Spleen (tissue), 11 donors: ENCODE data around the gene MBL2. TPM values are rescaled to one million over a fixed set of nuclear protein-coding genes. Genes with fewer than 3 reads are reported as not detected.

Source experiments
- DNase-seq: peaks from one replicate; pipeline ENCODE4 v3.0.0-alpha.2; 2020
- H3K27ac ChIP-seq, 8 donors: fragments of 200-600 bp; sonication (generic) in 7 of 8; 1 replicate in 4 of 8; 2 replicates in 4 of 8; pipeline versions ENCODE4 v1.5.0 to v1.8.0; 2016 to 2021; ENCODE audit warnings: inconsistent platforms in 4 of 8, mild to moderate bottlenecking in 4 of 8, moderate library complexity in 1 of 8
- H3K27me3 ChIP-seq, 7 donors: fragments of 200-600 bp; sonication (generic) in 6 of 7; replicated peaks in 1 of 7; 1 replicate in 4 of 7; 2 replicates in 3 of 7; pipeline versions ENCODE4 v1.5.0 to v1.8.0; 2016 to 2021; ENCODE audit warnings: inconsistent platforms in 3 of 7, mild to moderate bottlenecking in 1 of 7
- H3K36me3 ChIP-seq, 6 donors: fragments of 200-600 bp; sonication (generic) in 5 of 6; 1 replicate in 4 of 6; 2 replicates in 2 of 6; pipeline versions ENCODE4 v1.5.0 to v1.8.0; 2016 to 2021; ENCODE audit warnings: inconsistent platforms in 2 of 6
- H3K4me1 ChIP-seq, 6 donors: fragments of 200-600 bp; sonication (generic) in 5 of 6; 1 replicate in 3 of 6; 2 replicates in 3 of 6; pipeline versions ENCODE4 v1.5.0 to v1.8.0; 2016 to 2021; ENCODE audit warnings: inconsistent platforms in 3 of 6
- H3K4me3 ChIP-seq, 8 donors: fragments of 200-600 bp; sonication (generic) in 7 of 8; 1 replicate in 4 of 8; 2 replicates in 4 of 8; pipeline versions ENCODE4 v1.5.0 to v1.8.0; 2016 to 2021; ENCODE audit warnings: inconsistent platforms in 4 of 8, mild to moderate bottlenecking in 4 of 8, moderate library complexity in 2 of 8
- H3K9me3 ChIP-seq, 8 donors: fragments of 200-600 bp; sonication (generic) in 7 of 8; 1 replicate in 4 of 8; 2 replicates in 4 of 8; pipeline versions ENCODE4 v1.5.0 to v1.8.0; 2016 to 2021; ENCODE audit warnings: inconsistent platforms in 4 of 8
- CTCF ChIP-seq, 11 experiments: fragments of 200-600 bp in 7 of 11; fragments of 450-650 bp in 4 of 11; sonication (generic) in 4 of 11; IDR thresholded peaks in 8 of 11; conservative IDR thresholded peaks in 3 of 11; 1 replicate in 7 of 11; 2 replicates in 4 of 11; pipeline versions ENCODE4 v1.4.0 to v1.8.0; 2016 to 2021; ENCODE audit warnings: antibody characterized with exemption in 11 of 11, inconsistent platforms in 4 of 11, mild to moderate bottlenecking in 1 of 11
- POLR2A ChIP-seq, 3 donors: fragments of 450-650 bp; IDR thresholded peaks; one replicate each; pipeline ENCODE4 v1.5.1; 2017; ENCODE audit warnings: antibody characterized with exemption in 3 of 3, mild to moderate bottlenecking in 1 of 3
- POLR2AphosphoS5 ChIP-seq, 3 donors: sonication (generic); formaldehyde crosslinking; IDR thresholded peaks; one replicate each; pipeline ENCODE4 v1.5.1; 2017; ENCODE audit warnings: antibody characterized with exemption in 3 of 3
- WGBS, 5 donors: extraction: QIAGEN DNeasy Blood & Tissue Kit in 3 of 5; methylation state at CpG; one replicate each; pipeline versions ENCODE4 v1.1.5 to v1.1.7; 2013 to 2018; 5-methylcytosine and 5-hydroxymethylcytosine counted together
- intact Hi-C: fragments of 100-400 bp; cut with DNase I; formaldehyde crosslinking; loops from one replicate; pipeline ENCODE4 v1.15.0; 2023; ENCODE audit warnings: low total_unique reads
- polyA plus RNA-seq, 3 donors: library from polyadenylated mRNA; stranded (reverse); fragments of 200-250 nt; gene quantifications; one replicate each; pipeline ENCODE4 v1.2.1, GENCODE V29; 2013
- total RNA-seq, 7 donors: library from RNA; depleted of rRNA in 3 of 7; stranded (reverse); fragments of >200 nt in 3 of 7; fragmentation: NEBNext Ultra II Directional in 4 of 7; extraction: Animal tissue kit (Norgen Biotek cat#: 25700) in 4 of 7; gene quantifications; one replicate each; pipeline versions ENCODE4 v1.1.0 to v1.2.1, GENCODE V29; 2016 to 2021
- donor health status: healthy with polysubstance abuse.
- donor health status: DM: no; HTN: no; CAD: no; lungs with moderate emphysema.
- donor health status: DM: no; HTN: no; CAD: no.
- donor health status: Bipolar disorder and iron deficiency.
- donor health status: healthy.
- donor health status: DM: no; HTN: no; CAD: no.
- donor health status: DM: yes; HTN: yes; CAD: no.

MBL2 gene
- total and polyA plus RNA-seq, 10 donors: 0.02 to 0.18 (median 0.11) TPM; not detected in 6

DNA sequence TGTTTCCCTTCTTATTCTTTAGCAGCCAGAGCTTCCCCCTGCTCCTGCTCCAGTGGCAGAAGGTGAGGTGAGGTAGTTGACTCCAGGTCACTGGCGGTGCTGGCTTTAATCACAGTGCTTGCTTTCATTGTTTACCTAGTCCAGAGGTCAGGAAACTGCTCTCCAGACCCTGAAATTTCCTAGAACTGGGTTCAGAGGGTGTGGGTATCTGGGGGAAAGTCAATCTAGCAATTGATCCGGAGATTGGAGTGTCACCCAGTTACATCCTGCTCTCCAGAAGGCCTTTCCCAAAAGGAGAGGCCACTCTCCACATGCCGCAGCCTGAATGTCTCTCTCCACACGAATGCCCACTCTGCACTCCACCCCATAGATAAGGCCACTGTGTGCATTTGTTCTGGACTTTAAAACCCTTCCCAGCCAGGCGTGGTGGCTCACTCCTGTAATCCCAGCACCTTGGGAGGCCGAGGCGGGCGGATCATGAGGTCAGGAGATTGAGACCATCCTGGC is 2.1 kb upstream of the MBL2 start:
- WGBS, 5 donors: 68 to 90% (median 82%) methylated on average over 8 of the region's 8 CpGs
- no peaks in the 10 kb centered on the region for H3K9me3 ChIP-seq
- H3K27me3 ChIP-seq: peaks cover 0 to 15% (median 10%) of the 10 kb centered on the region in 7 donors
- intact Hi-C loops: loop anchor here (5.0 kb wide), 1 partner anchor 32 kb away; no protein-coding TSS in a partner anchor
- TF ChIP-seq POLR2A (IDR thresholded peaks at IDR 0.05) (no peak), POLR2AphosphoS5 (IDR thresholded peaks at IDR 0.05) (no peak), CTCF (IDR thresholded peaks at IDR 0.05 in 8 of 11, conservative IDR thresholded peaks at IDR 0.05 in 3 of 11) (no peak)
- peaks cover 0 to 9% (median 0%) of the 10 kb centered on the region in 6 donors for H3K4me1 ChIP-seq
- DNase-seq: no peak
- no peak overlapping the region for H3K4me3 ChIP-seq
- H3K36me3 ChIP-seq: no peaks in the 10 kb centered on the region
- H3K27ac ChIP-seq: no peak overlapping the region

GRCh38 chr10:52774182-52774581 is 1.6 kb upstream of the MBL2 start:
- H3K4me3 ChIP-seq: no peak overlapping the region
- no peak overlapping the region for H3K27ac ChIP-seq
- peaks cover 0 to 11% (median 8%) of the 10 kb centered on the region in 7 donors for H3K27me3 ChIP-seq
- intact Hi-C loops: no loop called here
- no peaks in the 10 kb centered on the region for H3K9me3 ChIP-seq
- peaks cover 0 to 9% (median 0%) of the 10 kb centered on the region in 6 donors for H3K4me1 ChIP-seq
- no peak for TF ChIP-seq POLR2AphosphoS5 (IDR thresholded peaks at IDR 0.05)
- no peak for TF ChIP-seq CTCF (IDR thresholded peaks at IDR 0.05 in 8 of 11, conservative IDR thresholded peaks at IDR 0.05 in 3 of 11)
- TF ChIP-seq POLR2A (IDR thresholded peaks at IDR 0.05): no peak
- DNase-seq: no peak
- H3K36me3 ChIP-seq: no peaks in the 10 kb centered on the region
- WGBS, 5 donors: 82 to 92% (median 88%) methylated on average over 2 of the region's 2 CpGs

DNA sequence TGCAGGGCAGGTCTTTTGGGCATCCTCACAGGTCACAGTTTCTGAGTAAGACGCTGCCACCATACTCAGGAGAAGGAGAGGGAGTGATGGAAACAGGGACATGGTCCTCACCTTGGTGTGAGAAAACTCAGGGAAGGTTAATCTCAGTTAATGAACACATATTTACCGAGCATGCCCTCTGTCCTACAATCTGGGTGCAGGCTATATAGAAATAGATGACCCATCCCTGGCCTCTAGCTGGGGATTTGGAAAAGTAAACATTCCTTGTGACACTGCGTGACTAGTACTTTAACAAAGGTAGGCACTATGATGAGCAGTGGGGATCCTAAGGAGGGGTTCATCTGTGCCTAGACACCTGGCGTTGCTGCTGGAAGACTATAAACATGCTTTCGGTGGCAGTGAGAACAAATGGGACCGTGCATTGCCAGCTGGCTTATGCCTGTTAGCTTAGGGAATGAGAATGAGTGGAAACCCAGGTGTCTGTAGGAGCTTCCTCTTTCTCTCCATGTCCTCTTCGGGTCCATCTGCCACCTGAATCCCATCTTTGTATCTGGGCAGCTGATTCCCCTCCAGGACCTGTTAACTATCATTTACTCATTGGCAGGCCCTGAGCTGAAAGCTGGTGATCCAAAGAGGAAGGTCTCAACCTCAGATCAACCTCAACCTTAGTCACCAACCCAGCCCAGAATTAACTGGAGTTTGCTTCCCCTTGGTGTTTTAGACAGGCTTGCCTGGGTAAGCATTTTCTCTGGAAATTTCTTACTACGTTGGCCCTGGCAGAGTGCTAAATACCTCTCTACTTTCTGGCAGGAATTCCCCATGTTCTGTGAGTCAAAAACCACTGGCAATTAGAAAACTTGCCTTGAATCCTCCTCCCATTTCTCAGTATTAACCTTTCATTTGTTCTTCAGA is 794 bp downstream of the MBL2 start:
- 50 to 71% (median 62%) methylated on average over 8 of the region's 8 CpGs for WGBS, 5 donors
- intact Hi-C loops: no loop called here
- Histone ChIP-seq H3K4me1 (peaks cover 0 to 9% (median 0%) of the 10 kb centered on the region in 6 donors), H3K27ac (no peak overlapping the region), H3K36me3 (no peaks in the 10 kb centered on the region), H3K27me3 (no peaks in the 10 kb centered on the region), H3K9me3 (no peaks in the 10 kb centered on the region), H3K4me3 (no peak overlapping the region)
- TF ChIP-seq POLR2A (IDR thresholded peaks at IDR 0.05): no peak
- TF ChIP-seq CTCF (IDR thresholded peaks at IDR 0.05 in 8 of 11, conservative IDR thresholded peaks at IDR 0.05 in 3 of 11): no peak
- no peak for TF ChIP-seq POLR2AphosphoS5 (IDR thresholded peaks at IDR 0.05)
- DNase-seq: no peak

DNA sequence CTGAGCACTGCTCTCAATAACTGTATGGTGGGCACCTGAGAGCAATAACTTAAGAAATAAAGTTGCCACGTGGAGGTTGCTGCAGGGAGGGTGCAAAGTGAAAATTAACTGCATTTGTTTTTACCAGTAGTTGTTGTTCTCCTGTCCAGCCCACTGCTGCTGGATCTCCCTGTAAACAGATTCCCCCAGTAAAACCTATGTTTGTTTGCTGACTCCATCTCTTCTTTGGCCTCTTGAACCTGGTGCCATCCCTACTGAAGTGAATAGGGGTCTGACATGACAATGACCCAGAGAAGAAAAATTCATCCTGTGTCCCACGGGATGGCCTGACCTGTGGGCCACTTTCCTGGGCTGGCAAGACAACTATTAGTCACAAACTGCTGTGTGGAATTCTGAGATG is 1.7 kb downstream of the MBL2 start:
- intact Hi-C loops: no loop called here

More for the DNA sequence above, 1.7 kb downstream of the MBL2 start:
- H3K4me1 ChIP-seq: peaks cover 0 to 9% (median 0%) of the 10 kb centered on the region in 6 donors
- TF ChIP-seq POLR2A (IDR thresholded peaks at IDR 0.05) (no peak), CTCF (IDR thresholded peaks at IDR 0.05 in 8 of 11, conservative IDR thresholded peaks at IDR 0.05 in 3 of 11) (no peak), POLR2AphosphoS5 (IDR thresholded peaks at IDR 0.05) (no peak)
- no peak overlapping the region for H3K27ac ChIP-seq
- 37 to 69% (median 40%) methylated on average over 2 of the region's 2 CpGs for WGBS, 5 donors
- H3K9me3 ChIP-seq: no peaks in the 10 kb centered on the region
- no peaks in the 10 kb centered on the region for H3K27me3 ChIP-seq
- DNase-seq: no peak
- no peak overlapping the region for H3K4me3 ChIP-seq
- no peaks in the 10 kb centered on the region for H3K36me3 ChIP-seq
